Naive B cell (primary cell): Measurements from ENCODE around the gene PSEN2. TPM values are rescaled to one million over a fixed set of nuclear protein-coding genes. Genes with fewer than 3 reads are reported as not detected.

Experiments used
- ATAC-seq, 2 donors: fragments of 150-1000 bp; cut with Tn5 transposase; 2 replicates each; pipeline ENCODE4 v1.10.0; 2021; ENCODE audit warnings: low read depth in 2 of 2, mild to moderate bottlenecking in 2 of 2, moderate library complexity in 2 of 2
- DNase-seq: peaks from one replicate; pipeline ENCODE4 v3.0.0; 2022
- H3K27ac Mint-ChIP-seq, 6 donors: one replicate each; pipeline ENCODE4 v1.8.0; 2020 to 2022; ENCODE audit warnings: mild to moderate bottlenecking in 6 of 6, mixed read lengths in 6 of 6, moderate library complexity in 5 of 6, inconsistent platforms in 2 of 6
- H3K27me3 Mint-ChIP-seq, 3 donors: one replicate each; pipeline ENCODE4 v1.8.0; 2021 to 2022; ENCODE audit warnings: mixed read lengths in 3 of 3, mild to moderate bottlenecking in 1 of 3
- H3K36me3 Mint-ChIP-seq, 2 donors: one replicate each; pipeline ENCODE4 v1.8.0; 2020 to 2022; ENCODE audit warnings: mixed read lengths in 2 of 2, inconsistent platforms in 1 of 2, mild to moderate bottlenecking in 1 of 2
- H3K4me1 Mint-ChIP-seq, 3 donors: one replicate each; pipeline ENCODE4 v1.8.0; 2020 to 2022; ENCODE audit warnings: mixed read lengths in 3 of 3, inconsistent platforms in 1 of 3, mild to moderate bottlenecking in 1 of 3, moderate library complexity in 1 of 3
- H3K4me3 Mint-ChIP-seq, 8 donors: one replicate each; pipeline ENCODE4 v1.8.0; 2020 to 2022; ENCODE audit warnings: mild to moderate bottlenecking in 8 of 8, mixed read lengths in 8 of 8, moderate library complexity in 8 of 8, inconsistent platforms in 2 of 8
- H3K9me3 Mint-ChIP-seq, 7 donors: one replicate each; pipeline ENCODE4 v1.8.0; 2020 to 2022; ENCODE audit warnings: mixed read lengths in 7 of 7, mild to moderate bottlenecking in 5 of 7, inconsistent platforms in 2 of 7, moderate library complexity in 1 of 7
- polyA plus RNA-seq, 6 donors: library from polyadenylated mRNA; unstranded; fragments of 300-500 nt; fragmentation: Illumina TruSeq; gene quantifications; one replicate each; pipeline ENCODE4 v1.2.3, GENCODE V29; 2021; ENCODE audit warnings: low read depth in 6 of 6

Gene PSEN2
- polyA plus RNA-seq, 6 donors from 2014 or later, result 5.5 to 15.0 (median 10.3) TPM

GRCh38 chr1:226883630-226884029 lies 13.2 kb downstream of the PSEN2 start:
- H3K9me3 Mint-ChIP-seq, result no peaks in the 10 kb centered on the region
- ATAC-seq (no peak), DNase-seq (no peak)
- H3K27me3 Mint-ChIP-seq, result no peaks in the 10 kb centered on the region
- peaks cover 7 to 9% of the 10 kb centered on the region in 2 donors for H3K36me3 Mint-ChIP-seq
- peaks cover 57 to 58% (median 57%) of the 10 kb centered on the region in 3 donors for H3K4me1 Mint-ChIP-seq
- peak overlapping the region in 5 of 6 donors; percentile 74 to 93 (median 89) for H3K27ac Mint-ChIP-seq
- peak overlapping the region in 6 of 8 donors; percentile 65 to 89 (median 78) for H3K4me3 Mint-ChIP-seq

DNA sequence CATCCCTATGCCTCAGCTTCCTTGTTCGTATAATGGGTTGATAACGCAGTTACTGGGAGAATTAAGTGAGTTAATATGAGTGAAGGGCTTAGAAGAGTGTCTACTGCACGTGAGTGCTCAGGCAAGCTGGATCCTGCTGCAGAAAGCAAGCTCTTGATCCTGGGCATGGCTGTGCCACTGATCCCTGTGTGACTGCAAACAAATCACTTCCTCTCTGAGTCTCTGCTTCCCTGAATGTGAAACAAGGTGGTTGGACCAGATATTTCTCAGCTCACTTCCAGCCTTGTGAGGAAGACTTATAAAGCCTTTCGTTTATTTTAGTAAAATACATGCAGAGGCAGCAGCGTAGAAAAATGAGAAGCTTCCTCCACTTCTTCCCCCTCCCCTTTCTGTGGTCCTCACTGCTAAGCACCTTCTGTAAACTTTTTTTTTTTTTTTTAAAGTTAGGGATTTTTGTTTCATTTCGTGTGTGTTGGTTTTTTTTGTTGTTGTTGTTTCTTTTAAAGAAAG lies 13.8 kb downstream of the PSEN2 start:
- Mint-ChIP-seq H3K9me3 (no peaks in the 10 kb centered on the region), H3K27me3 (no peaks in the 10 kb centered on the region), H3K36me3 (peaks cover 7 to 9% of the 10 kb centered on the region in 2 donors), H3K4me3 (peak overlapping the region; percentile 26 to 81 (median 72)), H3K4me1 (peaks cover 57 to 58% (median 57%) of the 10 kb centered on the region in 3 donors), H3K27ac (peak overlapping the region in 5 of 6 donors; percentile 13 to 93 (median 74))
- DNase-seq (no peak), ATAC-seq (no peak)

- DNase-seq, result no peak
- Mint-ChIP-seq H3K27ac (peak overlapping the region; percentile 65 to 93 (median 80)), H3K36me3 (peaks cover 0 to 9% of the 10 kb centered on the region in 2 donors), H3K27me3 (no peaks in the 10 kb centered on the region), H3K4me1 (peaks cover 57 to 58% (median 57%) of the 10 kb centered on the region in 3 donors), H3K9me3 (no peaks in the 10 kb centered on the region), H3K4me3 (peak overlapping the region in 6 of 8 donors; percentile 68 to 84 (median 80))
- ATAC-seq, result no peak
These were observed 14.8 kb downstream of the PSEN2 start for GRCh38 chr1:226884966-226885820.

GRCh38 chr1:226886122-226886901 lies 15.9 kb downstream of the PSEN2 start:
- Mint-ChIP-seq H3K27ac (peak overlapping the region in 4 of 6 donors; percentile 24 to 60 (median 51)), H3K4me3 (peak overlapping the region in 7 of 8 donors; percentile 29 to 84 (median 79)), H3K9me3 (no peaks in the 10 kb centered on the region), H3K36me3 (peaks cover 0 to 9% of the 10 kb centered on the region in 2 donors), H3K4me1 (peaks cover 51 to 55% (median 55%) of the 10 kb centered on the region in 3 donors), H3K27me3 (no peaks in the 10 kb centered on the region)
- DNase-seq, result no peak
- no peak for ATAC-seq

- no peak overlapping the region for H3K4me3 Mint-ChIP-seq
- no peaks in the 10 kb centered on the region for H3K9me3 Mint-ChIP-seq
- H3K36me3 Mint-ChIP-seq, result peaks cover under 1 to 13% of the 10 kb centered on the region in 2 donors
- ATAC-seq (no peak), DNase-seq (no peak)
- peak overlapping the region in 1 of 6 donors; percentile 69 for H3K27ac Mint-ChIP-seq
- H3K27me3 Mint-ChIP-seq, result no peaks in the 10 kb centered on the region
- H3K4me1 Mint-ChIP-seq, result peaks cover 48 to 50% (median 49%) of the 10 kb centered on the region in 3 donors
These were observed 16.6 kb downstream of the PSEN2 start for GRCh38 chr1:226887006-226887405.

- no peaks in the 10 kb centered on the region for H3K27me3 Mint-ChIP-seq
- peaks cover 38 to 40% (median 38%) of the 10 kb centered on the region in 3 donors for H3K4me1 Mint-ChIP-seq
- peak overlapping the region in 1 of 6 donors; percentile 54 for H3K27ac Mint-ChIP-seq
- no peak for ATAC-seq
- peak overlapping the region in 1 of 8 donors; percentile 40 for H3K4me3 Mint-ChIP-seq
- peaks cover 5 to 19% of the 10 kb centered on the region in 2 donors for H3K36me3 Mint-ChIP-seq
- H3K9me3 Mint-ChIP-seq, result no peaks in the 10 kb centered on the region
- no peak for DNase-seq
These were observed 17.6 kb downstream of the PSEN2 start for GRCh38 chr1:226888021-226888420.

- no peaks in the 10 kb centered on the region for H3K27me3 Mint-ChIP-seq
- peaks cover 30 to 32% (median 30%) of the 10 kb centered on the region in 3 donors for H3K4me1 Mint-ChIP-seq
- no peak for DNase-seq
- H3K9me3 Mint-ChIP-seq, result no peaks in the 10 kb centered on the region
- H3K27ac Mint-ChIP-seq, result no peak overlapping the region
- peaks cover 9 to 21% of the 10 kb centered on the region in 2 donors for H3K36me3 Mint-ChIP-seq
- no peak overlapping the region for H3K4me3 Mint-ChIP-seq
- no peak for ATAC-seq
These were observed 18.4 kb downstream of the PSEN2 start for GRCh38 chr1:226888816-226889215.

DNA sequence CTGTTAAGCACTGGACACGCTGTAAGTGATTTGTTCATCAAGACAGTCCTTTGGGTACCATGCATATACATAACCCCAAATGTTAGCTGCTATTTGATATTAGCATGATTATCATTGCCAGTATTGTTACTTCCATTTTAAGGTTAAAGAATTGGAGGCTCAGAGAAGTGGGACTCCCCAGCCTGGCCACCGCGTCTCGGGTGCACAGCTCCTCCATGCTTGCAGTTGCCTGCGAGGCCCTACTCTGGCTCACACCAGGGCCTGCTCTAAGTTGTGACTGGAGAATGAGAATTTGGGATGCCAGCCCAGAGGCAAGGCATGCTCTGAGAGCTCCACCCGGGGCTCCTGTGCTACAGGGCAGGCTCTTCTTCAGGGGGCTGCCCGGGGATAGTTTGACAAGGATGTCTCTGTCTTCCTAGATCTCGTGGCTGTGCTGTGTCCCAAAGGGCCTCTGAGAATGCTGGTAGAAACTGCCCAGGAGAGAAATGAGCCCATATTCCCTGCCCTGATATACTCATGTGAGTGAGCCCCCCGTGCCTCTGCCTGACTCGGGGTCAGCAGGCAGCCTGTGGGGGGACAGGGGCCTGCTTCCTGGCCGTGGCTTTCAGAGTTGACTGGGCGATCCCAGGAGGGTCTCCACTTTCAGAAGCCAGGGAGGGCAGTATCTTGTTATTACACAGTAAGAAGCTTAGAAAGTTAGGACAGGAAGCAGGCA lies 19.4 kb downstream of the PSEN2 start:
- H3K27ac Mint-ChIP-seq, result no peak overlapping the region
- no peaks in the 10 kb centered on the region for H3K27me3 Mint-ChIP-seq
- H3K9me3 Mint-ChIP-seq, result no peaks in the 10 kb centered on the region
- H3K4me3 Mint-ChIP-seq, result no peak overlapping the region
- H3K4me1 Mint-ChIP-seq, result peaks cover 21 to 22% (median 21%) of the 10 kb centered on the region in 3 donors
- DNase-seq (no peak), ATAC-seq (no peak)
- H3K36me3 Mint-ChIP-seq, result peaks cover 9 to 25% of the 10 kb centered on the region in 2 donors

DNA sequence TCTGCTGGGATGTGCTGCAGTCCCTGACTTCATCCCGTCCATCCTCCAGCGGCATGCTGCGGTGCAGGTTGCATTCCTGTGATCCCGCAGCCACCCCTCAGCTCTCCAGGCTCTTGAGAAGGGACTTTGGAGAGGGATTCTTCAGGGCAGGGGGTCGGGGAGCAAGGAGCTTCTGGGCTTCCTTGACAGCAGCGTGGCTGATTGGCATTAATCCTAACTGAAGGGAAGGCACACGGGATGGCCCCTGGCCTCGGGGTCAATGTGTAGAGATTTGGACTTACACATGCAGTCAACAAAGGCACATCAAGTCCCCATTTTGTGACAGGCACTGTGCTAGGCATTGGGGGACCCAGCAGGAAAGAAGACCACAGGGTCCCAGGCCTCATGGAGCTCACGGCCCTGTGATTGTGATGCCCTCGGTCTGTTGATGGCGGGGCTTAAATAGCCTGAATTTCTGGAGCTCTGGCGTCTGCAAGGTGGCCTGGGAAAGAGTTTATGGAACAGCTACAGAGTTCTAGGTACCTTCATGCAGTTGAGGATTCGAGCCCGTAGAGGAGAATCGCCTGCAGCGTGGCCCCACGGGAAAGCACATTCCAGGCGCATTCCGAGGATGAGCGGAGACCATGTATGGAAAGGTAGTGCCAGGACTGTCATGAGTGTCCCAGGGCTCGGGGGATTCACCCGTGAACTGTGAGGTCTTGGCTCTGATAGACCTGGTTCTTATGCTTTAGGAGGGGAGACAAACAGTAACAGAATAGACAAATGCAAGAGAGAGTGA lies 20.1 kb downstream of the PSEN2 start:
- peaks cover 13 to 15% (median 14%) of the 10 kb centered on the region in 3 donors for H3K4me1 Mint-ChIP-seq

GRCh38 chr1:226891346-226891745 lies 20.9 kb downstream of the PSEN2 start:
- Mint-ChIP-seq H3K27ac (no peak overlapping the region), H3K9me3 (no peaks in the 10 kb centered on the region), H3K4me3 (no peak overlapping the region), H3K27me3 (no peaks in the 10 kb centered on the region), H3K36me3 (peaks cover 9 to 32% of the 10 kb centered on the region in 2 donors), H3K4me1 (peaks cover 5 to 7% (median 7%) of the 10 kb centered on the region in 3 donors)
- DNase-seq (no peak), ATAC-seq (no peak)

More for the DNA sequence above, 20.1 kb downstream of the PSEN2 start:
- no peak for DNase-seq
- peaks cover 9 to 31% of the 10 kb centered on the region in 2 donors for H3K36me3 Mint-ChIP-seq
- H3K27me3 Mint-ChIP-seq, result no peaks in the 10 kb centered on the region
- no peak for ATAC-seq
- peak overlapping the region in 1 of 6 donors; percentile 16 for H3K27ac Mint-ChIP-seq
- no peak overlapping the region for H3K4me3 Mint-ChIP-seq
- no peaks in the 10 kb centered on the region for H3K9me3 Mint-ChIP-seq

GRCh38 chr1:226891846-226892523 lies 21.6 kb downstream of the PSEN2 start:
- DNase-seq, result no peak
- H3K36me3 Mint-ChIP-seq, result peaks cover 12 to 32% of the 10 kb centered on the region in 2 donors
- H3K4me3 Mint-ChIP-seq, result no peak overlapping the region
- H3K27me3 Mint-ChIP-seq, result no peaks in the 10 kb centered on the region
- no peak for ATAC-seq
- H3K27ac Mint-ChIP-seq, result peak overlapping the region in 1 of 6 donors; percentile 21
- peaks cover 0 to under 1% (median under 1%) of the 10 kb centered on the region in 3 donors for H3K4me1 Mint-ChIP-seq
- H3K9me3 Mint-ChIP-seq, result no peaks in the 10 kb centered on the region

DNA sequence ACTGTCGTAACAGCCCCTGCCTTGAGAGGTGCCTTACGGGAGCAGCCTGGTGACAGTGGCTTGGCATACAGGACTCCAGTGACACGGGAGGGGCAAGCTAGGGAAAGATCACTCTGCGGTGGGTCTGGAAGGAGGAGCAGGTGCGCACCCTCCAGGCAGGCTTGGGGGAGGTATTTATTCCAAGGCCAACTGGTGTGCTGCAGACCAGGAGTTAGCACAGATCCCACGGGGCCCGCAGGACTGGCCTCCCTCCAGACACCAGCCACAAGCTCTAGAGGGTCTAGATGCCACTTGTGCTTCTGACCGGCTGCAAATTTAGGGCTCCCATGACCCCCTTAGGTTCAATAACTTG lies 22.1 kb downstream of the PSEN2 start:
- ATAC-seq, result no peak
- DNase-seq, result no peak
- Mint-ChIP-seq H3K27me3 (no peaks in the 10 kb centered on the region), H3K4me1 (no peaks in the 10 kb centered on the region), H3K36me3 (peaks cover 17 to 32% of the 10 kb centered on the region in 2 donors), H3K27ac (no peak overlapping the region), H3K9me3 (no peaks in the 10 kb centered on the region), H3K4me3 (no peak overlapping the region)
